Fibroblast of peridontal ligament (primary cell): ENCODE measurements around the gene ZNF728.
"Not testable (repeated sequence)": the region's sequence is repeated elsewhere in the genome, so short reads cannot be mapped to it uniquely, and the experiment has no call there.

ENCODE experiments used
- DNase-seq: peaks from one replicate; pipeline ENCODE4 v3.0.0-alpha.2; 2010; ENCODE audit errors: extremely low read depth

Gene ZNF728

DNA sequence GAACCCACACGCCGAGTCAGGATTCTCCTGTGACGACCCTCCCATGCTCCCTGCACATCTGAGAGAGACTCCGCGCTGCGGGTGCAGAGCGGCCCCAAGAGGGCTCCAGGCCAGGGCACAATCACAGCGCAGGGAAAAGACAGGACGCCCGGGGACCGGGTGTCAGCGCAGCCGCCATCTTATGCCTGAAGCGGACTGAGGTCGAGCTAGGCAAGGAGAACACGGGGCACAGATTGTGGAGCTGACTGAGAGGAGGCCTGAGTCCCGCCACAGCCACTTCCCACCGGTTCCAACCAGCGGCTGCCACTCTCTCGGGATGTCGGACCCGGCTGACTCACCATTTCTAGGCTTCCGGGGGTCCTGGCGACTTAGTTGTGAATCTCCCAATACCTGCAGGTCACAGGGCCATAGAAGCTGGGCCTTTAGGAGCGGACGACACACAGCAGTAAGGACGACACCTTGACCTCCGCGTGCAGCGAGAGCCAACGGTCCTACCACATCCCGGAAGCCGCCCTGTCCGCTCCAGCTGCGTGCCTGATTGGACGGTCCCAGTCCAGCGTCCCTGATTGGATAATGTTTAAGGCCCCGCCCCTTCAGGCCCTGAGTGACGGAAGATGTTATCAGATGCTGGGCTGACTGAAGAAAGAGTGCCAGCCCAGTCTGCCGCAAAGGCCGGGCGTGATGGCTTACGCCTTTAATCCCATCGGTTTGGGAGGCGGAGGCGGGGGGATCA, at the start of gene ZNF728:
ZNF728 (minus strand) TSS at position 487 of the 733 bp plus-strand sequence; CDS start at position 341, 146 bp downstream.
- peak; percentile 1 for DNase-seq

DNA sequence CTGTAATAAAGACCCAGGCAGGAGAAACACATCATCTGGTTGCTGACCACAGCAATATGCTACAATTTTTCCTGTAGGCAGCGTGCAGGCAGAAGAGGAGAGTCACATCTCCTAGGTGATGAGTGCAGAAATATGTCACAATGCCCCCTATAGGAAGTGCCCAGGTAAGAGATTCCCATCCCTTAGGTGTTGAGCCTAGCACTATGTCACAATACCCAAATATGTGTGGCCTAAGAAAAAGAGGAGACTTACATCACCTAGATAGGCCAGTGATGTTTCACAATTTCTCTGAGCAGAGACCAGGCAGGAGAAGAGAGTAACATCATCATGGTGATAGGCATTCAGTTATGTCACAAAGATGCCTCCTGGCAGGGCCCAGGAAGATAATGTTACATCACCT, 49.4 kb upstream of the ZNF728 start:
- no peak for DNase-seq

DNA sequence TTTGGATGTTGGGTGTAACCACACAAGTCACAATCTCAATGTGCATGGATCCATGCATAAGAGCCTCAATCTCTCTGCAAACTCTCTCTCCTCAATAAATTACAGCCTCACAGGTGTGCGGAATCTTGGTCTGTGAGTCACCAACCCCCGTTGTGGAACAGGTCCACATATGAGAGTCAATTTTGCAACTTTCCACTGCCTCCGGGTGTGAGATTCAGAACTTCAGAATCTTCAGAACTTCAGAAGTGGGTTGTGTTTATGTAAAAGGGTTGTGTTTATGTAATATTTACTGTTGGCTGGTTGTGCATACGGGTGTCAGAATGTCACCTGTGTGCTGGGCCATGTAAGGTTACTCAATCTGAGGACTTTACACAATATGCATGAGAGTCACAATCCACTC, 46.3 kb upstream of the ZNF728 start:
- no peak for DNase-seq

DNA sequence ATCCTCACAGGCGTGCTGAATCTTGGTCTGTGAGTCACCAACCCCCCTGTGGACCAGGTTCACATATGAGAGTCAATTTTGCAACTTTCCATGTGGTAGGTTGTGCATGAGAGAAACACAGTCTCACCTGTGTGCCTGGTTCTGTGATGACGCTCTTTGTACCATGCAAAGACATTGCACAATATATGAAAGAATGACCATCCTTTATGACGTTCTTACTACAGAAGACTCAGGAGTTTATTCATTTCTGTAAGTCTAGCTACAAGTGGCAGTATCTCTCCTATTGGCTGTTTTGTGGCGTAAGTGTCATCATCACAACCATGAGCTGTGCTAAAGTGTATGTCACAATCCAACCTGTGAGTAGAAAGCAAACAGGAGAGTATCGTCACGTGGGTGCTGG, 43.8 kb upstream of the ZNF728 start:
- DNase-seq: no peak

DNA sequence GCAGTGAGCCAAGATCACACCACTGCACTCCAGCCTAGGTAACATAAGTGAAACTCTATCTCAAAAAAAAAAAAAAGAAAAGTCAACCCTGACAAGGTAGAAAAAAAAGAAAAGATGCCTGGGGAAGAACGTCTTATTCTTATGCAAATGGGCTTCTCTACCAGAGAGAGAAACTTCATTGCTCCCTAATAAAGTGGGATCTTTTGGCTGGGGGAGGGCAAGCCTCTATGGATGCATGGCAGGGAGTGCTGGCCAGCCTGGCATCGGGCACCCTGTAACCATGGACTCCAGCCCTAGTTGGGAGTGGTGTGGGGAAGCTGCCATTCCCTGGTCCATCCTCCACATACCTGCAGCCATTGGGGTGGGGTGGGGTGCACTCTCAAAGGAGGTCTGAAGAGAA, 30.7 kb upstream of the ZNF728 start:
- DNase-seq: no peak

DNA sequence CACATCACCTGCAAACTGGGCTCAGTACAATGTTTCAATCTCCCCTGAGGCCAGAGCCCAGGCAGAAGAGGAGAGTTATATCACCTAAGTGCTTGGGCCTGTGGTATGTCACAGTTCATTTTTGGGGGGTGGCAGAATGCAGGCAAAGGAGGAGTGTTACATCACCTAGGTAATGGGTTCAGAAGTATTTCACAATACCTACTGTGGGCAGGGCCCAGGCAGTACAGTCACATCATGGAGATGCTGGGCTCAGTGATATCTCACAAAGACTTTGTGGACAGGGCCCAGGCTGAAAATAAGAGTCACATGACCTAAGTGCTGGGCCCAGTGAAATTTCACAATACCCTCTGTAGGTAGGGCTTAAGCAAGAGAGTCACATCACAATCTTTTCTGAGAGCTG, 12.7 kb upstream of the ZNF728 start:
- no peak for DNase-seq

DNA sequence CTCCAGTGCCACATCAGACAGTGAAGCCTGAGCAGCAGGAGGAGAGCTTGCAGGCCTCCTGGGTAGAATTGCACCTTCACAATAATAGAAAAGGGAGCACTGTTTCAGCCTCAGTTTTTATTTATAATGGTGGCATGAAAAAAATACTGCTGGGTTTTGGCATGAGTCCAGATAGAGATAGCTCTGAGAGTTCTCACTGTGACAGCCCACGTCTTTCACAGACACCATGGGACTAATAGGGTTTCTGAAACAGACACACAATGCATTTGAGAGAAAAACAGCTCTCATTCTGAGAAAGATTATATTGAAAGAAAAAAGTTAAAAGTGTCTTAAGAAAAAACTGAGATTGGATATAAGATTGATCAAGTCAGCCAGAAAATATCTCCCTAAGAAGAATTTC, 8.0 kb downstream of the ZNF728 start:
- not testable (repeated sequence) for DNase-seq

DNA sequence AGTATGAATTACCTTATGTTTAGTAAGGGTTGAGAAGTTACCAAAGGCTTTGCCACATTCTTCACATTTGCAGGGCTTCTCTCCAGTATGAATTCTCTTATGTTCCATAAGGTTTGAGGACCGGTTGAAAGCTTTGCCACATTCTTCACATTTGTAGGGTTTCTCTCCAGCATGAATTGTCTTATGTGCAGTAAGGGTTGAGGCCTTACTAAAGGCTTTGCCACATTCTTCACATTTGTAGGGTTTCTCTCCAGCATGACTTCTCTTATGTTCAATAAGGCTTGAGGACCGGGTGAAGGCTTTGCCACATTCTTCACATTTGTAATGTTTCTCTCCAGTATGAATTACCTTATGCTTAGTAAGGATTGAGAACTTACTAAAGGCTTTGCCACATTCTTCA, 26.7 kb downstream of the ZNF728 start:
- no peak for DNase-seq

DNA sequence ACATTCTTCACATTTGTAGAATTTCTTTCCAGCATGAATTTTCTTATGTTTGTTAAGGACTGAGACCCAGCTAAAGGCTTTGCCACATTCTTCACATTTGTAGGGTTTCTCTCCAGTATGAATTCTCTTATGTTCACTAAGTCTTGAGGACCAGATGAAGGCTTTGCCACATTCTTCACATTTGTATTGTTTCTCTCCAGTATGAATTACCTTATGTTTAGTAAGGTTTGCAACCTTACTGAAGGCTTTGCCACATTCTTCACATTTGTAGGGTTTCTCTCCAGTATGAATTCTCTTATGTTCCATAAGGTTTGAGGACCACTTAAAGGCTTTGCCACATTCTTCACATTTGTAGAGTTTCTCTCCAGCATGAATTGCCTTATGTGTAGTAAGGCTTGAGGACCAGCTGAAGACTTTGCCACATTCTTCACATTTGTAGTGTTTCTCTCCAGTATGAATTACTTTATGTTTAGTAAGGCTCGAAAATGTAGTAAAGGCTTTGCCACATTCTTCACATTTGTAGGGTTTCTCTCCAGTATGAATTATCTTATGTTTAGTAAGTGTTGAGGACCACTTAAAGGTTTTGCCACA, 27.3 kb downstream of the ZNF728 start:
- DNase-seq: not testable (repeated sequence)

DNA sequence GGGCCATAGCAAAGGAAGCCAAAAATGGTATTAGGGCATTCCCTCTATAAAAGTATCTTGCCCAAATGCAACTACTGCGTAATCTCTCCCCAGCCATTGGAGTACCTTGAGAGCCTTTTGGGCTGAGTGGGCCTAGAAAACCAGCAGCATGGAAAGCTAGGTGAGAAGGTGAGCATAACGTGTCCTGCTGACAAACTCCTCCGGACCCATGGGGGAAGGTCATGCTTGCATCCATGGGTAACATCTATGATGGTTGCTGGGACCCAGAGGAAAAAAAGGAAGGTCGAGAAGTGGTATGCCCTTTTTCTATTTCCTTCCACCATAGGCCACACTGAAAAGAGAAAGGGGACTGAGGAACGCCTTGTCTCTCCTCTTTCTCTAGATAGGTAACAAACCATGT, 57.4 kb downstream of the ZNF728 start:
- DNase-seq: peak; percentile 11

DNA sequence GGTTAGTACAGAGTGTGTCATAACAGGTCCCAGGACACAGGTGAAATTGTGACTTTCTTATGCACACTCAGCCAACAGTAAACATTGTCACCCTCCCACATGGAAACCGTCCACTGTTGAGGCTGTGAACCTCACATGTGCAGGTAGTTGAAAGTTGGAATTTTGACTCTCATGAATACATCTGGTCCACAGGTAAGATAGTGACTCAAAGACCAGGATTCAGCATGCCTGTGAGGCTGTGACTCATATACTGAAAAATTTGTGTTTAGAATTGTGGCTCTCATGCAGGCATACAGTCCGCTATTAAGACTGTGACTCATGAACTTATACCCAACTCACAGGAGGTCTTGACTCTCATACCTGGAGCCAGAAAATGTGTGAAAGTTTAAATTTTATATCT, 67.8 kb downstream of the ZNF728 start:
- DNase-seq: no peak

DNA sequence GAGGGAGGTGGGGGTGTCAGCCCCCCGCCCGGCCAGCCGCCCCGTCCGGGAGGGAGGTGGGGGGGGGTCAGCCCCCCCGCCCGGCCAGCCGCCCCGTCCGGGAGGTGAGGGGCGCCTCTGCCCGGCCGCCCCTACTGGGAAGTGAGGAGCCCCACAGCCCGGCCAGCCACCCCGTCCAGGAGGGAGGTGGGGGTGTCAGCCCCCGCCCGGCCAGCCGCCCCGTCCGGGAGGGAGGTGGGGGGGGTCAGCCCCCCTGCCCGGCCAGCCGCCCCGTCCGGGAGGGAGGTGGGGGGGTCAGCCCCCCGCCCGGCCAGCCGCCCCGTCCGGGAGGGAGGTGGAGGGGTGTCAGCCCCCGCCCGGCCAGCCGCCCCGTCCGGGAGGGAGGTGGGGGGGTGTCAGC, 75.4 kb downstream of the ZNF728 start:
- DNase-seq: not testable (repeated sequence)

DNA sequence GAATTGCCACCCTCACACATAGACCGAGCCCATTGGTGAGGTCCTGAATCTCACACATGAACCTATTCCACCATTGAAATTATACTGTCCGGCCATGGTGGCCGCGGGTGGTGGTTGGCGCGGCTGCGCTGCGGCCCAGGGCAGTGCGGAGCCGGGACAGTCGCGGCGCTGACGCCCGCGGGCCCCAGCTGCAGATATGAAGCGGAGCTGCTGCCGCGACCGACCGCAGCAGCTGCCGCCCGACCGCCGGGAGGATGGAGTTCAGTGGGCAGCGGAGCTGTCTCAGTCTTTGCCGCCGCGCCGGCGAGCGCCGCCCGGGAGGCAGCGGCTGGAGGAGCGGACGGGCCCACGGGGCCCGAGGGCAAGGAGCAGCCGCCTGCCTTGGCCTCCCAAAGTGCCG, 77.8 kb downstream of the ZNF728 start:
- DNase-seq: not testable (repeated sequence)
